ENCODE measurements around the gene IRF8.

The IRF8 gene

DNA sequence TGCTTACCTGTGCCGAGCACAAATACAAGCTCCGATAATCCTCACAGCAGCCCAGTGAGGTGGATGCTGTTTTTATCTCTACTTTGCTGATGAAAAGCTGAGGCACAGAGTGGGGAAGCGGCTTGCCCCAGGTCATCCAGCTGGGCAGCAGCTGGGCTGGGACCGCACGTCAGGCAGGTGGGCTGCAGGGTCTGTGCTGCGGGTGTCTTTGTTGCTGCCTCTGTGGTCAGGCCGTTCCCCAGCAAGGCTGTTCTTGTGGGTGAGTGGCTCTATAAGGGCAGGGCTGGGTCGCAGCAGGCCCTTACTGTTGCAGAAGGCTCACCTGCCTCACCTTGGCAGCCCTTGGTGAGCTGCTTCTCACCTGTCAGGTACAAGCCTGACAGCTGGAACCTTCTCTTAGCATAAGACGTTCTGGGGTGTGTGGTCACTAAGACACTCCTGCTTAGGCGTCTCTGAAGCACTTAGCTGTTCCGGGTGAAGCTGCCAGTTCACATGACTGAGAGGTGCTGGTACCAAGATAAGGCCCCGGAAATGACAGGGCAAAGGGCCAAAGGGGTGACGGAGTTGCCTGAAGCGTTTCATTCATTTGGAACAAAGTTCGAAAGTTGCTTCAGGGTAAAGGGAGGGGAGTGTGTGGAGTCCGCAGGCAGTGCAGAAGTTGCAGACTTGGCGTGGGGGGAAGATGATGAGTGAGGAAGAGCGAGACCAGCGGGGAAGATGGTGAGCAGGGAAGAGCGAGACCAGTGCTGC is 17.4 kb downstream of the IRF8 start:
- H3K27me3 ChIP-seq (ENCODE audit: control insufficient read depth, insufficient read depth, low read length) = peaks cover 3% of the 10 kb centered on the region; the same call in 1 of the 2 replicates

DNA sequence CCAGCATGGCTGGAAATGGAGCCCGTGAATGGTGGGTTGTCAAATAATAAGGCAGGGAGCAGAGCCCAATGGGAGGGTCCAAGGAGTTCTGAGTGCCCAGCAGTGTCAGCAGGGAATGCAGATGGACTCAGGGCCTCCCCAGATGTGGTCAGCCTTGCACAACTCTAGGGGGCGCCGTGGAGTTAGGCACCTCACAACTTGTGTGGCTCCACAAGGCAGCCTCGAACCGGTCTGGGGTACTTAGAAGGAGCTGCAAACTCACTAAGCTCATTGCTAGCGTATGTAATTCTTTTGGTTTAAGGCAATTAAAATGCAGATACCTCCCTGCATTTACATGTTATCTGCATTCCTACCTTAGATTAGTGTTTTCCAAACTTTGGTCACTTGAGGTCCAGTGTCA is 18.1 kb downstream of the IRF8 start:
- Histone ChIP-seq H3K27ac (ENCODE audit: low read depth, low read length) (no peak overlapping the region), H3K9me3 (ENCODE audit: control insufficient read depth, insufficient read depth, low read depth, low read length) (no peaks in the 10 kb centered on the region), H3K9ac (ENCODE audit: low read length) (no peak overlapping the region), H3K36me3 (ENCODE audit: control insufficient read depth, insufficient read depth, low read length) (no peaks in the 10 kb centered on the region), H3K27me3 (ENCODE audit: control insufficient read depth, insufficient read depth, low read length) (0 out of 2 replicates have a peak, but pooled peaks cover 3% of the 10 kb centered on the region), H3K4me3 (ENCODE audit: low read depth, low read length) (no peak overlapping the region), H3K4me1 (ENCODE audit: control insufficient read depth, insufficient read depth, low read length) (peaks cover 11% of the 10 kb centered on the region)

More for the DNA sequence above, 17.4 kb downstream of the IRF8 start:
- H3K4me1 ChIP-seq (ENCODE audit: control insufficient read depth, insufficient read depth, low read length) = peaks cover 11% of the 10 kb centered on the region
- H3K9ac ChIP-seq (ENCODE audit: low read length) = no peak overlapping the region
- H3K27ac ChIP-seq (ENCODE audit: low read depth, low read length) = no peak overlapping the region
- H3K9me3 ChIP-seq (ENCODE audit: control insufficient read depth, insufficient read depth, low read depth, low read length) = no peaks in the 10 kb centered on the region
- no peak overlapping the region for H3K4me3 ChIP-seq (ENCODE audit: low read depth, low read length)
- no peaks in the 10 kb centered on the region for H3K36me3 ChIP-seq (ENCODE audit: control insufficient read depth, insufficient read depth, low read length)

DNA sequence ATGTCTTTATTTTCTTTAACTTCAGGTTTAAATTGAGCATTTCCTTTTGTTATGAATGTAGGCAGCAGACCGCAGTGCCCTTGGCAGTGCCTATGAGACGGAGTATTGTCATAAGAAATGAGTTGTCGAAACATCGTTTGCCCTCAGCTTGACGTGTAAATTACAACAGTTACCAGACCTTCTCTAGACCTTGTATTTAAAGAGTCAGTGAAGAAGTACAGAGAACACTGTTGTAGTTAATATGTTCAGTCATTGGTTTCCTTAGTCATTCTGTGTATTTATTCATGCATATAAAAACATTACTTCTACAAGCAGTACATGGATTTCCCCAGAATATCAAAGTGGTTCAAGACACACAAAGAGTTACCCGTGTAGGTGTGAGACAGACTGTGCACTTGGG is 19.0 kb downstream of the IRF8 start:
- H3K9me3 ChIP-seq (ENCODE audit: control insufficient read depth, insufficient read depth, low read depth, low read length) = no peaks in the 10 kb centered on the region
- H3K4me3 ChIP-seq (ENCODE audit: low read depth, low read length) = no peak overlapping the region
- no peak overlapping the region for H3K9ac ChIP-seq (ENCODE audit: low read length)
- 0 out of 2 replicates have a peak, but pooled peaks cover 3% of the 10 kb centered on the region for H3K27me3 ChIP-seq (ENCODE audit: control insufficient read depth, insufficient read depth, low read length)
- H3K27ac ChIP-seq (ENCODE audit: low read depth, low read length) = no peak overlapping the region
- H3K4me1 ChIP-seq (ENCODE audit: control insufficient read depth, insufficient read depth, low read length) = peaks cover 11% of the 10 kb centered on the region
- H3K36me3 ChIP-seq (ENCODE audit: control insufficient read depth, insufficient read depth, low read length) = no peaks in the 10 kb centered on the region

DNA sequence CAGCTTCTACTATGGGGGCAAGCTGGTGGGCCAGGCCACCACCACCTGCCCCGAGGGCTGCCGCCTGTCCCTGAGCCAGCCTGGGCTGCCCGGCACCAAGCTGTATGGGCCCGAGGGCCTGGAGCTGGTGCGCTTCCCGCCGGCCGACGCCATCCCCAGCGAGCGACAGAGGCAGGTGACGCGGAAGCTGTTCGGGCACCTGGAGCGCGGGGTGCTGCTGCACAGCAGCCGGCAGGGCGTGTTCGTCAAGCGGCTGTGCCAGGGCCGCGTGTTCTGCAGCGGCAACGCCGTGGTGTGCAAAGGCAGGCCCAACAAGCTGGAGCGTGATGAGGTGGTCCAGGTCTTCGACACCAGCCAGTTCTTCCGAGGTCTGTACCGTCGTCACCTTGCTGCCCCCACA is 19.5 kb downstream of the IRF8 start:
- no peak overlapping the region for H3K9ac ChIP-seq (ENCODE audit: low read length)
- H3K9me3 ChIP-seq (ENCODE audit: control insufficient read depth, insufficient read depth, low read depth, low read length) = no peaks in the 10 kb centered on the region
- H3K27ac ChIP-seq (ENCODE audit: low read depth, low read length) = no peak overlapping the region
- no peak overlapping the region for H3K4me3 ChIP-seq (ENCODE audit: low read depth, low read length)
- no peaks in the 10 kb centered on the region for H3K36me3 ChIP-seq (ENCODE audit: control insufficient read depth, insufficient read depth, low read length)
- H3K27me3 ChIP-seq (ENCODE audit: control insufficient read depth, insufficient read depth, low read length) = 0 out of 2 replicates have a peak, but pooled peaks cover 3% of the 10 kb centered on the region
- H3K4me1 ChIP-seq (ENCODE audit: control insufficient read depth, insufficient read depth, low read length) = peaks cover 11% of the 10 kb centered on the region

DNA sequence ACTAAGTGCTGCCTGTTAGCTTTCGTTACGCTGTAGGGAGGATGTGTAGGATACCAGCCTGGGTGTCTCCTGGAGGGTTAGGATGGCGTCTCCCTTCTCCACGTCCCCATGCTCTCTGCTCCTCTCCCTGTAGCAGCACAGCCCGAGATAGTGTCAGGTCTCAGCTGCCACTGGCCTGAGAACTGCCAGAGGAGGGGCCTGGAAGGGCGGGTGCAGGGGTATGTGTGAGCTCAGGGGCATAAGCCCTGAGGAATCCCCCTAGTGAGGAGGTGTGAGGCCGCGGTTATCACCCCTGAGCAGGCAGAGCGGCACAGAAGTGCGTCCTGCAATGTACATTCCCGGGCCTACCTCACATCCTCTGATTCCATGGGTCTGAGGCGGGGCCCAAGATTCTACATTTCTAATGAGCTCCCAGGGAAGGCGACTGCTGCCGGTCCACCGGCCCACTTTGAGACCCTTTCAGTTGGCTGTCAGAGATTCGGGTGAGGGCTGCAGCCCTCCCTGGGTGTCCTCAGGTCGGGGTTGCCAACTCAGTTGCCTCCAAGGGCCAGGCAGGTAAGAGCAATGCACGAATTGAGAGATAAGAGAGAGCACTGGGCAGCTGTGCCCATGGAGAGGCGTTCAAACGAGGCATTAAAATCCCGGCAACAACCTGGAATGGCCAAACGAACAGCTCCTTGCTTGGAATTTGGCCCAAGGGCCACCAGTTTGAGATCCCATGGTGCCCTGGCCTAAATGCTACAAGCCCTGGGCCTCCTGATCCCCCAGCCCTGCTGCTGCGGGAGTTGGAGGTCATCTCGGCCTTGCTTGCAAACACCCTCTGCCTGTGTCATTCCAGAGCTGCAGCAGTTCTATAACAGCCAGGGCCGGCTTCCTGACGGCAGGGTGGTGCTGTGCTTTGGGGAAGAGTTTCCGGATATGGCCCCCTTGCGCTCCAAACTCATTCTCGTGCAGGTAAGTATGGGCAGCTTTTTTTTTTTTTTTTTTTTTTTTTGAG is 20.6 kb downstream of the IRF8 start:
- 0 out of 2 replicates have a peak, but pooled peaks cover 1% of the 10 kb centered on the region for H3K27me3 ChIP-seq (ENCODE audit: control insufficient read depth, insufficient read depth, low read length)

DNA sequence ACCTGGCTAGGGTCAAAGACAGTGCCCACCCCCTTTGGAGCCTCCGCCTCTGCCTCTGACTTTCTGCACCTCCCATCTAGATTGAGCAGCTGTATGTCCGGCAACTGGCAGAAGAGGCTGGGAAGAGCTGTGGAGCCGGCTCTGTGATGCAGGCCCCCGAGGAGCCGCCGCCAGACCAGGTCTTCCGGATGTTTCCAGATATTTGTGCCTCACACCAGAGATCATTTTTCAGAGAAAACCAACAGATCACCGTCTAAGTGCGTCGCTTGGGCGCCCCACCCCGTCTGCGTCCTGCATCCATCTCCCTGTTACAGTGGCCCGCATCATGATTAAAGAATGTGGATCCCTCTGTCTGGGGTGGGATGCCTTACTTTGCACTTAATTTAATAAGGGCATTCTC is 22.1 kb downstream of the IRF8 start:
- H3K9ac ChIP-seq (ENCODE audit: low read length) = no peak overlapping the region
- H3K27me3 ChIP-seq (ENCODE audit: control insufficient read depth, insufficient read depth, low read length) = no peaks in the 10 kb centered on the region
- H3K4me1 ChIP-seq (ENCODE audit: control insufficient read depth, insufficient read depth, low read length) = peaks cover 4% of the 10 kb centered on the region

More for the DNA sequence above, 20.6 kb downstream of the IRF8 start:
- H3K9ac ChIP-seq (ENCODE audit: low read length) = no peak overlapping the region
- H3K9me3 ChIP-seq (ENCODE audit: control insufficient read depth, insufficient read depth, low read depth, low read length) = no peaks in the 10 kb centered on the region
- H3K27ac ChIP-seq (ENCODE audit: low read depth, low read length) = no peak overlapping the region
- no peak overlapping the region for H3K4me3 ChIP-seq (ENCODE audit: low read depth, low read length)
- peaks cover 4% of the 10 kb centered on the region for H3K4me1 ChIP-seq (ENCODE audit: control insufficient read depth, insufficient read depth, low read length)
- H3K36me3 ChIP-seq (ENCODE audit: control insufficient read depth, insufficient read depth, low read length) = no peaks in the 10 kb centered on the region

DNA sequence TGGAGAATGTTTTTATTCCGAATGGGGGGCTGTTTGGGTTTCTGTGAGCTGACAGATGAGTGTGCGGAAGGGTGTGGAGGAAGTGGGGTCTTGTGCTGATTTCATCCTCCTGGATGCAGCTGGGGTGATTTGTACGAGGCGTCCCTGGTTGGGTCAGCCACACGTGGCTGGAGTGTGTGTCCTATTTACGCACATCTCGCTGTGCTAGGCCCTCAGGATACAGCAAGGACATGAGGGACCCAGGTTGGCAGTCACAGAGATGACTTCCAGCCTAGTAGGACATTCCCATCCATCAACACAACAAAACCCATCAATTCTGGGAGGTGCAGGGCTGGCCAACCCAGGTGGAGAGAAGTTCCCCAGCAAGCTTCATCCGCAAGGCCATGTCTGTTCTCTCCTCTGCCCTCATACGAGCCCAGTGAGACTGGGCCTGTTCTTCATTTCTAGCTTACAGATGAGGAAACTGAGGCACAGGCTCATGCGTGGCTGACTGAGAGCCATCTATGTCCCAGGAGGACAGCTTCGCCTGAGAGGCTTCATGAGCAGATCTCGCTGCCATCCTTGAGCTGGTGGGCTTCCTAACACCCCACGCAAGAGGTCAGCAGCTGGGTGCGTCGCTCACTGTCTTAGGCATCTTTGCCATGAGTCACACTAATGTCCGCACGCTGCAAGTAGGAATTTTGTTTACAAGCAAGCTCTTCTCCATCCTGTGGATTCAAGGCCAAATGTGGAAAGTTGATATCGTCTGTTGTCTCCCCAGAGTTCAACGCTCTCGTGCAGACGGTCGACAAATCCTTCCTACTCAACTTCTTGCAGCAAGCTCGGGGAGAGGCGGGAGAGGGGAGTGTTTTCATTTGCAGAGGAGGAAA is 24.4 kb downstream of the IRF8 start:
- H3K27ac ChIP-seq (ENCODE audit: low read depth, low read length) = no peak overlapping the region
- no peaks in the 10 kb centered on the region for H3K9me3 ChIP-seq (ENCODE audit: control insufficient read depth, insufficient read depth, low read depth, low read length)
- no peak overlapping the region for H3K4me3 ChIP-seq (ENCODE audit: low read depth, low read length)
- no peaks in the 10 kb centered on the region for H3K36me3 ChIP-seq (ENCODE audit: control insufficient read depth, insufficient read depth, low read length)
- peaks cover 4% of the 10 kb centered on the region; the same call in 1 of the 2 replicates for H3K4me1 ChIP-seq (ENCODE audit: control insufficient read depth, insufficient read depth, low read length)
- H3K9ac ChIP-seq (ENCODE audit: low read length) = no peak overlapping the region
- no peaks in the 10 kb centered on the region for H3K27me3 ChIP-seq (ENCODE audit: control insufficient read depth, insufficient read depth, low read length)

More for the DNA sequence above, 22.1 kb downstream of the IRF8 start:
- Histone ChIP-seq H3K27ac (ENCODE audit: low read depth, low read length) (no peak overlapping the region), H3K36me3 (ENCODE audit: control insufficient read depth, insufficient read depth, low read length) (no peaks in the 10 kb centered on the region), H3K9me3 (ENCODE audit: control insufficient read depth, insufficient read depth, low read depth, low read length) (no peaks in the 10 kb centered on the region), H3K4me3 (ENCODE audit: low read depth, low read length) (no peak overlapping the region)

DNA sequence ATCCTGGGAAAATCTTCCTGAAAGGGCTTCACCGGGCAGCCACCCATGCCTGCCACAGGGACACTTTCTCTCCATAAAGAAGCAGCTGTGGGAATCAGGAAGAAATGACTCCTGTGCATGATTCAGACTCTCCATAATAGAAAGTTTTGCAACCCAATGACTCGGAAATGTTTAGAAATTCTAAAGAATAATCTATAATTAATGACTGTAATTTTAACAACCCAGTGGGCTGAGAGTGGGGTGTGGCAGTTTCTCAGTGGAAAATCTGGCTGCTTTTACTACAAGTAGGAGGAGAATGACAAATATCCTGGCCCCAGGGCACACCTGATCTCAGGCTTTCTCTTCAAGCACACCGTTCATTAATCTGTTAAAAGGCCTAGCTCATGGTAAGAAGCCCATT is 25.7 kb downstream of the IRF8 start:
- H3K9me3 ChIP-seq (ENCODE audit: control insufficient read depth, insufficient read depth, low read depth, low read length) = no peaks in the 10 kb centered on the region
- no peaks in the 10 kb centered on the region for H3K36me3 ChIP-seq (ENCODE audit: control insufficient read depth, insufficient read depth, low read length)
- peaks cover 4% of the 10 kb centered on the region; the same call in 1 of the 2 replicates for H3K4me1 ChIP-seq (ENCODE audit: control insufficient read depth, insufficient read depth, low read length)
- H3K4me3 ChIP-seq (ENCODE audit: low read depth, low read length) = no peak overlapping the region
- no peaks in the 10 kb centered on the region for H3K27me3 ChIP-seq (ENCODE audit: control insufficient read depth, insufficient read depth, low read length)
- no peak overlapping the region for H3K27ac ChIP-seq (ENCODE audit: low read depth, low read length)
- H3K9ac ChIP-seq (ENCODE audit: low read length) = no peak overlapping the region

DNA sequence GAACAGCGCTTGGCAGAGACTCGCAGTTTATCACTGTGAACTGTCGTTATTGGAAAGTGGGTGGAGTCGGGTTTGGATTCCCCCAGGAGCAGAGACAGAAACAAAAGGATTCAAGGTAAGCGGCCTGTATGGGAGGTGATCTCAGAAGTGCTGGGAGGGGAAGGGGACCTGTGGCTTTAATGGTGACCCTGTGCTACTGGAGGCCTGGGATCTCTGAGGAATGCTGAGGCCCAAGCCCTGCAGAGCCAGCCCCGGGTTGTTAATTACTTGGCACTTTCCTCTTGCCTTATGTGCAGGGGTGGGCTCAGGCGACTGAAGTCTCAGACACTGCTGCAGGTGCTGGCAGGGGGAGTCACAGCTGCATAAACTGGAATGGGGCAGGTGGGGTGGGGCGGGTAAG is 27.4 kb downstream of the IRF8 start:
- no peak overlapping the region for H3K4me3 ChIP-seq (ENCODE audit: low read depth, low read length)
- no peak overlapping the region for H3K27ac ChIP-seq (ENCODE audit: low read depth, low read length)
- no peaks in the 10 kb centered on the region for H3K27me3 ChIP-seq (ENCODE audit: control insufficient read depth, insufficient read depth, low read length)
- H3K9me3 ChIP-seq (ENCODE audit: control insufficient read depth, insufficient read depth, low read depth, low read length) = no peaks in the 10 kb centered on the region
- no peak overlapping the region for H3K9ac ChIP-seq (ENCODE audit: low read length)
- H3K4me1 ChIP-seq (ENCODE audit: control insufficient read depth, insufficient read depth, low read length) = peaks cover 4% of the 10 kb centered on the region; the same call in 1 of the 2 replicates
- no peaks in the 10 kb centered on the region for H3K36me3 ChIP-seq (ENCODE audit: control insufficient read depth, insufficient read depth, low read length)

DNA sequence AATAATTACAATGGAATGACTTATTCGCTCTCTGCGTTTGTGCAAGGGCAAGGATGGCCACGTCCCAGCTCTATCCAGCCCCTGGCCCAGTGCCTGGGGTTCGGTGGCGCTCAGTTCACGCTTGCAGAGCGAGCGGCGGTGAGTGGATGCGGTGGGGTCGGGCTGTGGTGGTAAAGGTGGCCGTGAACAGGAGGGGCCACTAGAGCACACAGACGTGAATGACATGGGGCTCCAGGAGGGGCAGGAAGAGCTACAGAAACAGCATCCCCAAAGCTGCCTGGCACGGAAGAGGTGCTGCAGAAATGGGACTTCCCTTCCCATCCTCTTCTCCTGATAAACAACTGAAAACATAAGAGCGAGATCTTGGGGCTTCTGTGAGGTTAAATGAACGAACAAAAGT is 28.4 kb downstream of the IRF8 start:
- H3K9me3 ChIP-seq (ENCODE audit: control insufficient read depth, insufficient read depth, low read depth, low read length) = no peaks in the 10 kb centered on the region
- no peak overlapping the region for H3K9ac ChIP-seq (ENCODE audit: low read length)
- H3K4me3 ChIP-seq (ENCODE audit: low read depth, low read length) = no peak overlapping the region
- H3K36me3 ChIP-seq (ENCODE audit: control insufficient read depth, insufficient read depth, low read length) = no peaks in the 10 kb centered on the region
- no peaks in the 10 kb centered on the region for H3K27me3 ChIP-seq (ENCODE audit: control insufficient read depth, insufficient read depth, low read length)
- peaks cover 4% of the 10 kb centered on the region; the same call in 1 of the 2 replicates for H3K4me1 ChIP-seq (ENCODE audit: control insufficient read depth, insufficient read depth, low read length)
- no peak overlapping the region for H3K27ac ChIP-seq (ENCODE audit: low read depth, low read length)
